ENCODE data around the gene CREB1.

CREB1 gene

DNA sequence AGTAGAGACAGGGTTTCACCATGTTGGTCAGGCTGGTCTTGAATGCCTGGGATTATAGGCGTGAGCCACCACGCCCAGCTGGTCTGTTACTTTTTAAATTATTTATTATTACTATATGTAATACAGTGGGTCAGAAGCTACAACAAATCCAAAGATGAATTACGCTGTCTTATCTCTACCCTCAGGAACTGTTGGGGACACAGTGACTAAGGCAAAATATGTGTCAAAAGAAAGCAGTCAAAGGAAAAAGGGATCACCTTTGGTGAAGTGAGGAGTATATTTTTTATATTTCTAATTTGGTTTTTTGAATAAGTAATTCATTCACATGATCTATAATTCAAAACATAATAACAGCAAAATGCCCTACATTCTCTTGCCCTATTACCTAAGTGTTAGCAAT lies 4.7 kb downstream of the CREB1 start:
- H3K4me3 ChIP-seq (ENCODE audit: low read depth, low read length) = no peak overlapping the region
- TF ChIP-seq, protein P1, sequence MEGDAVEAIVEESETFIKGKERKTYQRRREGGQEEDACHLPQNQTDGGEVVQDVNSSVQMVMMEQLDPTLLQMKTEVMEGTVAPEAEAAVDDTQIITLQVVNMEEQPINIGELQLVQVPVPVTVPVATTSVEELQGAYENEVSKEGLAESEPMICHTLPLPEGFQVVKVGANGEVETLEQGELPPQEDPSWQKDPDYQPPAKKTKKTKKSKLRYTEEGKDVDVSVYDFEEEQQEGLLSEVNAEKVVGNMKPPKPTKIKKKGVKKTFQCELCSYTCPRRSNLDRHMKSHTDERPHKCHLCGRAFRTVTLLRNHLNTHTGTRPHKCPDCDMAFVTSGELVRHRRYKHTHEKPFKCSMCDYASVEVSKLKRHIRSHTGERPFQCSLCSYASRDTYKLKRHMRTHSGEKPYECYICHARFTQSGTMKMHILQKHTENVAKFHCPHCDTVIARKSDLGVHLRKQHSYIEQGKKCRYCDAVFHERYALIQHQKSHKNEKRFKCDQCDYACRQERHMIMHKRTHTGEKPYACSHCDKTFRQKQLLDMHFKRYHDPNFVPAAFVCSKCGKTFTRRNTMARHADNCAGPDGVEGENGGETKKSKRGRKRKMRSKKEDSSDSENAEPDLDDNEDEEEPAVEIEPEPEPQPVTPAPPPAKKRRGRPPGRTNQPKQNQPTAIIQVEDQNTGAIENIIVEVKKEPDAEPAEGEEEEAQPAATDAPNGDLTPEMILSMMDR (IDR thresholded peaks at IDR 0.05; ENCODE audit: borderline replicate concordance, insufficient read depth, low read depth, low read length) = no peak

DNA sequence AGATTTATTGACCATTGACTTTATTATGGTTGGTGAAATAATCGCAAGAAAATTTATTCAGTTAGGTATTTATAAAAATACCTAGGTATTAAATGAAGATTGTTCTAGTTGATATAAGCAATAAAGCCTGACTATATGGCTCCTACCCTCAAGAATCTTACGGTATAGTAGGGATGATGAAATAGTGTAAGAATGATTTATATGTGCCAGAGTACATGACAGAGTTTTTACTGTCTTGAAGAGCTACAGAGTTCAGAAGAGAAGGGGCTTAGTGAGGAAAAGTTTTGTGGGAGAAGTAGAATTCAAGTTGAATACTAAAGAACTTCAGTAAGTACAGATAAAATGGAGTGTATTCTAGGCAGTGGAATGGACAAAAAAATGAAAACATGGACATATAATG lies 9.7 kb downstream of the CREB1 start:
- TF ChIP-seq, protein P1 (IDR thresholded peaks at IDR 0.05; ENCODE audit: borderline replicate concordance, insufficient read depth, low read depth, low read length) = no peak
- H3K4me3 ChIP-seq (ENCODE audit: low read depth, low read length) = no peak overlapping the region

DNA sequence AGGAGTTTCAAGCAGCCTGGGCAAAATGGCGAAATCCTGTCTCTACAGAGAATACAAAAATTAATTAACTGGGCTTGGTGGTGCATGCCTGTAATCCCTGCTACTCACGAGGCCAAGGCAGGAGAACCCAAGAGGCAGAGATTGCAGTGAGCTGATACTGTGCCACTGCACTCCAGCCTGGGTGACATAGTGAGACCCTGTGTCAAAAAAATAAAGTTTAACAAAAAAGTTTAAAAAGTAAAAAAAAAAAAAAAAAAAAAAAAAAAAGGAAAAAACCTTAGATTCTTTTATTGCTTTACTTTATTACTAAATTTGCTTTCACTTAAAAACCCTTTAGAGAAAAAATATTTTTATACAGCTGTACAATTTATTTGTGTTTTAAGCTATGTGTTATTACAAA lies 10.7 kb downstream of the CREB1 start:
- TF ChIP-seq, protein P1 (IDR thresholded peaks at IDR 0.05; ENCODE audit: borderline replicate concordance, insufficient read depth, low read depth, low read length) = no peak
- no peak overlapping the region for H3K4me3 ChIP-seq (ENCODE audit: low read depth, low read length)

DNA sequence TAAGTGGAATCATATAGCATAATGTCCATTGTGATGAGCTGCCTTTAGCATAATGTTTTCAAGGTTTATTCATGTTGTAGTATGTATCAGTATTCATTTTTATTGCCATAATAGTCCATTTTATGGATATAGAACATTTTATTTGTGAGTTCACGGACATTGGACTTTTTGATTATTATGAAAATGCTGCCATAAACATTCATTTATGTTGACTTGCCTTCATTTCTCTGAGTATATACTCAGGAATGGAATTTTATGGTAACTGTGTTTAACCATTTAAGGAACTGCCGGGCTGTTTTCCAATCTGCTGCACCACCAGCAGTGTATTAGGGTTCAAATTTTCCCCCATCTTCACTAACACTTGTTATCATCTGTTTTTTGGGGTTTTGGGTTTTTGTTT lies 12.2 kb downstream of the CREB1 start:
- H3K4me3 ChIP-seq (ENCODE audit: low read depth, low read length) = no peak overlapping the region
- TF ChIP-seq, protein P1 (IDR thresholded peaks at IDR 0.05; ENCODE audit: borderline replicate concordance, insufficient read depth, low read depth, low read length) = no peak

DNA sequence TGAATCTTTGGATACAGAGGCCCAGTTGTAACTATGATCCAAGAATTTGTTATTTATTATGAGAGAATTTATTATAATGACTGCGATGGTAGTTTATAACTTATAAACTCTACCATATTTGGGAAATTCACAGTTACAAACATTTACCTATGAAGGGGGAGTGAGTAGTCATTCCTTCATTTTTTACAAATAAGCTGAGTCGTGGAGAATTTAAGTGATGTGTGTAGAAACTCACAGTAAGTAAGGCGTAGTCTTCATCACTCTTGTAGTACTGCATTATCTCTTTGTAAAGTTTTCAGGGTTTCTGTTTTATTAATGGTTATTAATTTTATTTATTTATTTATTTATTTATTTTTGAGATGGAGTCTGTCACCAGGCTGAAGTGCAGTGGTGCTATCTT lies 13.5 kb downstream of the CREB1 start:
- TF ChIP-seq, protein P1 (IDR thresholded peaks at IDR 0.05; ENCODE audit: borderline replicate concordance, insufficient read depth, low read depth, low read length) = no peak
- no peak overlapping the region for H3K4me3 ChIP-seq (ENCODE audit: low read depth, low read length)

DNA sequence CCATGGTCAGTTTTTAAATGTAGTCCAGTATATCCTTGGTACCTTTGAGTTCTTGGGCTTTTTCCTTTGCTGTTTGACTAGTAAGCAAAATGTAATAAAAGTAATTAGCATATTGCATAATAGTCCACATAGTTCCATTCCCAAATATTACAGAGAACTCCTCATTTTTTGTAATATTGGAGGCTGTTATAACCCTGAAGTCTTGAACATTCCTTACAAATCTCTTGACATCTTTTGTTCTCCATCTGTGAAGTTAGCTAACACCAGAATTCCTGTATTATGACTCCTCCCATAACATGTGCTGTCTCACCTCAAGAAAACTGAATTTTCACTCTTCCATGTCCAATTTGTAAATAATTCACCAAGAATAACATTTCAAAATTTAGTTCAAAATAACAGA lies 17.1 kb downstream of the CREB1 start:
- no peak overlapping the region for H3K4me3 ChIP-seq (ENCODE audit: low read depth, low read length)
- TF ChIP-seq, protein P1 (IDR thresholded peaks at IDR 0.05; ENCODE audit: borderline replicate concordance, insufficient read depth, low read depth, low read length) = no peak

DNA sequence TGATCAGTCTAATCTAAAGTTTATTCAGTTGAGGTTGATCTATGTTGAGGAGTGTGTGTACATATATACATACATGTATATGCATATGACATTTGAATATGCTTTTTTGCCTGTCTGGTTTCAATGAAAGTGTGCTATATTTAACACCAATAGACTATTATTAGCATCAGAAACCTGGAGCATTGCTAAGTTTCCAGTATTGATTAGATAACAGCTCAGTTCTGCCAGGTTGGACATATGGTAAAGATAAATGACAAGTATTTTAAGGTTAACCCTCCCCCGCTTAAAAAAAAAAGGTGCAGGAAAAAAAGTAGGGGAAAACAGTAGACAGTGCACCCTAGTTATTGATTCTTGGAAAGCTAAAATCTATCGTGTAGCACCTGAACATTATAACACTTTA lies 19.4 kb downstream of the CREB1 start:
- TF ChIP-seq, protein P1 (IDR thresholded peaks at IDR 0.05; ENCODE audit: borderline replicate concordance, insufficient read depth, low read depth, low read length) = no peak
- H3K4me3 ChIP-seq (ENCODE audit: low read depth, low read length) = no peak overlapping the region

Data from GM12875 (cell line).